ENCODE results near the gene CCDC33.

The CCDC33 gene

DNA sequence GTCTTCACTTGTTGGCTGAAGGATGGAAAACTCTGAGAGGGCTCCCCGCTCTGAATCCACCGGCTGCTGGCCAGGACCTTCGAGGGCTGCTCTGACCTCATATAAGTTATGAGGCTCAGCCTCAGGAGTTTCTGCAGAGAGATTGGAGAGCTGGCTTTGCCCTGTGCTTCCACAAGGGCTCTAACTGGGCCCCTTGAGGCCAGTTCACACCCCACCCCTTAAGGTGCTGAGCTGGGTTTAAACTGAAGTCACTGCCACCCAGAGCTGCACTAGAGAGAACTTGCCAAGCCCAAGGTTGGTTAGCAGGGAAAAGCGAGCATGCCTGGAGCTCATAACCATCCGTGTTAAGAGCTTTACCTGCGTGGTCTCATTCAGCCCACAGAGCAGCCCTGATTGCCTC lies 2.8 kb upstream of the CCDC33 start:
- DNase-seq = no peak

DNA sequence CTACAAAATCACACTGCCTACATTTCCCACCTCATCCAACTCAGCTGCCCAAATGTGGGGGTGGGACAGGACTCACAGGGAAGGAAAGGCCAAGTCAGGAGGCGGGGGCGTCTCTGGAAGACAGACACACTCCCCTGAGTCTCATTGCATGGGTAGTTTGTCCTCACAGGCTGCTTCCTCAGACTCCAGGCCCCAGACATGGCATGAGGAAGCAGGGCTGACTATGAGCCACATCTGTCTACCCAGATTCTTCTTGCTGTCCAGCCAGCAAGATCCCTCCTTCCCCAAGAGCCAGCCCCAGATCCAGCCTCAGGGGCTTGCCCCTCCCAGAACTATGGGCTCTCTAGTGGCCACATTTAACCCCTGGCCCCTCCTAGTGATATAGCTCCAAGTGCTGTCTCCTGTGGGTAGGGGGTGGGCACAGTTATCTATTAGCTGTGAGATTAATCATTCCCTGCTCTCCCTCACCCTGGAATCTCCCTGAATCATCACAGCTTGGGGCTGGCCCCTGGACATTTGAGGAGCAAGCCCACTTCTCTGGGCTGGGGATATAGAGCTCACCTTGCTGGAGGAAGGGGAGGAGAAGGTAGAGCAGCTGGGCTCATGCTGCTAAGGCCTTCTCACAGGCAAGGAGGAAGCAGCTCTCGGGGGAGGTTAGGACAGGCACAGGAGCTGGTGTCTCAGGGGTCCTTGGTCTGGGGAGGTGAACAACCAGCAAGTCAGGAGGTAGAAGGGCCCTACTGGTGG lies 2.1 kb upstream of the CCDC33 start:
- no peak for DNase-seq

DNA sequence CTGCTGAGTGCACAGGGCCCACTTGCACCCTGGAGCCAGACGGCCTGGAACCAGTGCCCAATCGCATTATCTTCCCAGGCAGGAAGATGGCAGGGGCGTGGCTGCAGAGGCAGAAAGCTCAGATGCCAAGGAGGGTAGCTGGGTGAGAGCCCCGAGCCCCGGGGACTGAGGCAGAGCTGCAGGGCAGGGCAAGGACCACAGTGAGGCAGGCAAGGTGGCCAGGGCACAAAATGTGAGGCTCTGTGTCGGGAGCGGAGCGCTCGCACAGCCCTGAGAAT lies 1.6 kb upstream of the CCDC33 start:
- DNase-seq = no peak

DNA sequence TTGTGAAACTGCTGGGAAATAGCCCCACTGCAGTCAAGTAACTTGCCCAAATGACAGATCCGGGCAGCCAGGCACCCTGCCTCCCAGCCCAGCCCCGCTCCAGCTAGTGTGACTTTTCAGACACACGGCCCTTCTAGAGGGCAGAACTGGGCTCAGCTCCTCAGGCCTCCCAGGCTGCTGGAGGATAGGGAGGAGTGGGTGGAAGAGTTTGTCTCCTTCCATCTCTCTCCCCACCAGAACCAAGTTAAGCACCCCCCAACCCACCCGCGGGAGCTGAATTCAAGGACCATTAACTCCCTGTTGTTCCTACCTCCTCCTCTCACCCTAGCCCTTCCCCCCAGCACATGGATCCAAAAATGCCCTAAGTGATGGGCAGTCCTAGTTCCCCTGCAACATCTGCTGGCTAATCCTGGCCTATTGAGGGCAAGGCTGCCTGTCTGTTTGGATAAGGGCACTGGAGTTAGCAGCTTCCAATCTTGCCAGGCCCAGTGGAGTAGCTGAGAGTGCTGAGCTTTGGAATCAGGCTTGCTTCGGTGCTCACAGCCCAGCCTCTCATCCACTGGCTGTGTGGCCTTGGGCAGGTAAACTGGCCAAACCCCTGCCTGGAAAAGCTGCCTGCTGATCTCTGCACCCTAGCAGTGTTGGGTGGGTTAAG lies 3.1 kb downstream of the CCDC33 start:
- DNase-seq = no peak

DNA sequence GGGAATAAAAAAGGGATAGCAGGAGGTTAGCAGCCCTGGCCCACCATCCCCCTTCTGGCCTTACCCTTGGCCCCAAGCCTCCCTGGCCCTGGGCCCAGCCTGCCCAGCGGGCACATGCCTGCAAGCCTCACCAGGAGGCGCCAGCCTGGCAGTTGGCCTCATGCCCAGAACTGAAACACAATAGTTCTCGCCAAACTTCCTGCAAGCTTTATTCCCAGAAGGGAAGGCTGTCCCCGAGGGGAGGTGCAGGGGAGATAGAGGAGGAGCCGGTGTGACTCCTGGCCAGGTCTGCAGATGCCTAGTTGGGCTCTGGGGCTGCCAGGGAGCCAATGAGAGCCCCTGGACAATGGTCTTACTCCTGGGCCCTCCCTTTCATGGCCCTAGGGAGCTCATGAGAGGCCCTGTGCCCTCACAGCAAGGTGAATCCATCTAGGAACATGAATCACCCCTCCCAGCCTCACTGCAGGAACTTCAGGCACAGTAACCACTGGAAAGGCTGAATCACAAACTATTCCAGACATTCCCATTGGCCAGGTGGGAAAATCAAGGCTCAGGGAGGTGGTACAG lies 4.0 kb downstream of the CCDC33 start:
- DNase-seq = peak; percentile 80

DNA sequence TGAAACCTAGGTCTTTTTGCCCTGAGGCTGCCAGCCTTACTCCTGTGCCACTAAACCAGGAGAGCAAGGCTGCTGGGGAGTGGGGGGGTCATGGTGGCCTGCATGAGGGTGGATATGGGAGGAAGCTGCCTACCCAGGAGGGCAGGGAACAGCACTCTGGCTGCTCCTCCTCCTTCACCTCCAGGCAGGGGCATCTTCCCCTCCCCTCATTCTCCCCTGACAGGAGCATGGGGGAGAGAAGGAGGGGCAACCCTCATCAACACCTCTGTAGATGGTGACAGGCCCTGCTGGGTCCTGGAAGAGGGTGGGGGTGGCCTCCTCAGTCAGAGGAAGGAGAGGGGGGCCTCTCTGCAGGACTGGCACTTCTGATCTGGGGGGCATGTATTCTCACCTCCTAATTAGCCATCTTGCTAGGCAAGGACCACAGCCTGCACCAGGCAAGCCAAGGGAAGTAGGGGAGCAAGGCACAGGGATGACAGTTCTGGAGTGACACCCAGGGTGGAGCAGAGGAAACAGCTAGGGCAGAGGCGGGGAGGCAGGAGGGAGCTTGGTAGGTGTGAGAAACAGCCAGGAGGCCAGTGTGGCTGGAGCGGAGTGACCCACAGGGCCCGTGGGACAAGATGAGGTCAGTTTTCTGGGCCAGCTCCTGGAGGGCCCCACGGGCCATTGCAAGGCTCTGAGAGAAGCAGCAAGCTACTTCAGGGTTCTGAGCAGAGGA lies 4.9 kb downstream of the CCDC33 start:
- DNase-seq = no peak

DNA sequence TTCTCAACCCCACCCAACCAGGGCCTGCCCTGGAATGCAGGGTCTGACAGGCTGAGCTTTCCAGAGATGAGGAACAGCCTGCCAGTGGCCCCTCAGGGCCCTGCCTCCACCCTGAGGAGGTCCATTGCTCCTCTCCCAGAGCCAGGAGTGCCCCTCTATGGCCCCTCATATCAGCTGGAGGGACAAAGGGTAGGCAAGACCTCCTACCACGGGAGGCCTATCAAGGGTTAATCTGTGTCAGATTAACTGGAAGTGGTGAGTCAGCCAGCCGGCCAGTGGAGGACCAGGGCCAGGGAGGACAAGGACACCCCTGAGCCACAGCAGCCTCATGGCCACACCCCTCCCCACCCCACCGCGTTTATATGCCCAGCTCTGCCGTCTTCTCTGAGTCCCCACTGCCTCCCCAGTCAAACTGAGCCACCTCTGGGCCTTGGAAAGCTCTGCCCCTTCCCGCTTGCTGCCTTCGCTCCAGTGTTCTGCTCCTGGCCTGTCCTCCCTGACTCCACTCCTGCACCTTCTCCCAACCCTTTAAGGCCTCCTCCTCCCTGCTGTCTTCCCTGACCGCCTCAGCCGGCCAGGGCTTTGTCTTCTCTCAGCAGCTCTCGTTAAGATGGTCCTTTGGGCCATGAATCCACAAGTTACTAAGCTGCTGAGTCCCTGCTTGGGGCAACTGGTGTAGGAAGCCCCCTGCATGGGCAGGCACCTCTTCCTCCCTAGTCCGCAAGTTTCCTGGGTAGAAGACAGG lies 6.5 kb downstream of the CCDC33 start:
- DNase-seq = no peak

DNA sequence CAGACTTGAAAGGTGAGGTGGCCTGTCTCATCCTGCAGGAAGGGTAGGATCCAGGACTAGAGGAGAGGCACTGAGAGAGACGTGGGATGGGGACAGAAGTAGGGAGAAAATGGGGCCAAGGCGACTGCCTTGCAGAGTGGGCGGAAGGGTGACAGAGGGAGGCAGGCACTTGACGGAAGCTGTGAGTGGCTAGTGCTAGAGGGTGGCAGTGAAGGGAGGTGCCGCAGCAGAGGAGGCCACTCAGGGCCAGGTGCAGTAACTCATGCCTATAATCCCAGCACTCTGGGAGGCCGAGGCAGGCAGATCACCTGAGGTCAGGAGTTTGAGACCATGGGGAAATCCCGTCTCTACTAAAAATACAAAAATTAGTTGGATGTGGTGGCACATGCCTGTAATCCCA lies 7.3 kb downstream of the CCDC33 start:
- DNase-seq = no peak

DNA sequence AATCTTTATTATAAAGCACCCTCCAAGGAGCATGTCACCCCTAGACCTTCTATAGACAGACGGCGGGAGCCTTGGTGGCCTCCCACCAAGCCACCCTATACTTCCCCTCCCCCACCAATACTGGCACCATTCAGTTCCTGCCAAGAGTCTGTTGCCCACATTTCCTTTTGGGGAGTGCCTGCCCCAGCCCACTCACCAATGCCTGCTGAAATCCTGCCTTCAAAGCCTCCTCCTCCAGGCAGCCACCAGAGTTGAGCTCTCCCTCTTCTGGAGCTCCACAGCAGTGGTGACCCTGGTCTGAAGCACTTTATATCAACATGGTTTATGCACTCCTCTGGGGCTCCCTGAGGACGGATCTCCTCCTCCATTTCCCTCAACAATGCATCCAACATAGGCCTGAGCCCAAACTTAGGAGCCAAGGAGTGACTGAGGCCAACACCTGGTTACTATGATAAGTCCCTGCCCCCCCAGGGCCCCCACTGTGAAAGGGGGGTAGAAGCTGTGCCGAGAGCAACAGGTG lies 8.8 kb downstream of the CCDC33 start:
- no peak for DNase-seq

DNA sequence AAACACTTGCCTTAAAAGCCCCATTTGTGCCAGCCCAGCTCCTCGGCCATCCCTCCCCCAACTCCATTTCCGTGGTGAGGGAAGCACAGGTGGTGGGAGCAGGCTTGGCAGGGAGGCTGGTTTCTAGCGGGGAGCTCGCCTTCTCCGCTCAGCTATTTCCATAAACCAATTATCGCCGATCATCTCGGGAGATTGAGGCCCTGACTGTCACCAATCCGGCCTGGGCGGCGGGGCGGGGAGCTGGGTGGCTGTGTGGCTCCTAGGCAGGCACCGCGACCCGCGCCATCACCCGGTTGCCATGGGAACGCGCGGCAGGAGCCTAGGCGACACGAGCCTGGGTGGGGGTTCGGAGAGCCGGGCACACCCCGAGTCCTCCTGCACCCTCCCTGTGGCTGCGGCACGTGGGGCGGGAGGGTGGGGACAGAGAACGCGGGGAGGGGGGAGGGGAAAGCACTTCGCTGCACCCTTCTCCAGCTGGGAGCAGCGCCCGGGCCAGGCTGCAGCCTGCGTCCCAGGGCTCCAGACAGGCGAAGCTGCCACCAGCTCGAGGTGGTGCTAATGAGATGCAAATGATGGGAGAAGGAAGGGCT lies 9.3 kb downstream of the CCDC33 start:
- DNase-seq = no peak

DNA sequence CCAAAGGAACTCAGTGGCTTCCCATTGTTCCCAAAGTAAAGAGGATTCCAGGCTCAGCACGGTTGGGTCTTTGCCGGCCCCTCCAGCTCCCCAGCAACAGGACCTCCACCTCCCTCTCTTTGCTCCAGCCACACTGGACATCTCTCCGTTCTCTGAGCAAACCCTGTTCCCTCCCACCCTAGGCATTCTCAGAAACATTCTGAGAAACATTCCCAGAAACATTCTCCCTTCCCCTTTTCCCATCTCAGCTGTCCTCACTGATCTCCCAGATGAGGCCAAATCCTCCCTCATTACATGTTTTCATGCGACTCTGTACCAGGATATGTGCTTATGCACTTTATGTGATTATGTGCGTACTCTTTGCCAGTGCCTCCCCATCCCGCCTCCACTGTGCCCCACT lies 14.1 kb downstream of the CCDC33 start:
- DNase-seq = no peak

DNA sequence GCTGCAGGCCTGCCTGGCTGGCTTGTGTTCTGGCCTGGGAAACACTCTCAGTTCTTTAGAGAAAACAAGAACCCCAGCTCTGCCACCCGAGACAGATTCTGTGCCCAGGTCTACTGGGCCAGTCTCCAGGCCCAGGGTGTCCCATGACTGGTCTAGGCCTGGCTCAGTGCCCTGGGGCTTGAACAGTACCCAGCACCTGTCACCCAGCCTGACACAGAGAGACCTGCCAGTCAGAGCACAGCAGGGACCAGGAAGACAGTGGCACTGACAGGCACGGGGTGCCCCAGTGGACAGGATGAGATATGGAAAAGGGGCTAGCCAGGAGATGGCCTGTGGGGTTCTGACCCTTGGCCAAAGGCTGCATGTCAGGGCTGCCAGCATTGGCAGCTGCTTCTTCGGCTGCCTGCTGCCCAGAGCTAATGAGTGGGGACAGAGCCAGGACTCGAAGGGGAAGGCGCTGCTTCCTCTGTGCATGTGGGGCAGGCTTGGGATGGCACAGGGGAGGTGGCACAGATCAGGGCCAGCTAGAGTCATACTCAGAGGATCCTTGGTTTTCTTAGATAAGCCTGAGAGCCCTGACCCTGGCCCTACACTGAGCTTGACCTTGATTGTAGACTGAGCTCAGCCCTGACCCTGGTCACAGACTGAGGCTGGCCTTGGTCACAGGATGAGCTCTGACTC lies 15.1 kb downstream of the CCDC33 start:
- DNase-seq = peak; percentile 71

DNA sequence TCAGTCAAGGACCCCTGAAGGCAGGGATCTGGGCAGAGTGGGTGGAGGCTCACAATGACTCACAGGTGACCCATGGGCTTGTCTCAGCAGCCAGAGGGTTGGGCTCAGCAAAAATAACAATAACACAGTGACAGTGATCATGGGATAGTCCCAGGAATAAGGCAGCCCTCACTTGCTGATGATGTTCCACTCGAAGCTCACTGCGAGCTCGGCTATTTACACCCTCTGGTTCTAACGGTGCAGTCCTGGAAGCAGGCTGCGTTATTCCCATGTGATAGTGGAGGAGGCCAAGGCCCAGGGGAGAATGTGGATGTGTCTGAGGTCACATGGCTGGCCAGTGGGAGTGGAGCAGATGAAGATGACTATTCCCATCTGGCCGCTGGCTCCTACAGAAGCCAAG lies 16.2 kb downstream of the CCDC33 start:
- no peak for DNase-seq

DNA sequence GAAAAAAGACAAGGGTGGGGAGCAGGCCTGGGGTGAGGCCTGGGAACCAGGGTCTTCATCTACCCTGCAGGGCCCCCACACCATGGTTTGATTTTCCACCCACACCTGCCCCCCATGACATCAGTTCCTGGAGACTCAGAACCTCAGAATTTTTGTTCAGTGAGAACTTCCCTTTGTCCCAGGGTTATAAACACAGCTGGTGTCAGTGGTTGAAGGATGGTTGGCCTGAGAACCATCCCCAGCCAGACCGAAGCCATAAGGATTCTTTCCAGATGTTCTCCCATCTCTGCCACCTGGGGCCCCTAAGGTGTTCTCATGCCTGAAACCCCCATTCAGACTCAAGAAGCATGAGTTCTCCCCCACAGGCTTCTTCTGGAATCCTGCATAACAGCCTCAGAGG lies 16.6 kb downstream of the CCDC33 start:
- DNase-seq = no peak

DNA sequence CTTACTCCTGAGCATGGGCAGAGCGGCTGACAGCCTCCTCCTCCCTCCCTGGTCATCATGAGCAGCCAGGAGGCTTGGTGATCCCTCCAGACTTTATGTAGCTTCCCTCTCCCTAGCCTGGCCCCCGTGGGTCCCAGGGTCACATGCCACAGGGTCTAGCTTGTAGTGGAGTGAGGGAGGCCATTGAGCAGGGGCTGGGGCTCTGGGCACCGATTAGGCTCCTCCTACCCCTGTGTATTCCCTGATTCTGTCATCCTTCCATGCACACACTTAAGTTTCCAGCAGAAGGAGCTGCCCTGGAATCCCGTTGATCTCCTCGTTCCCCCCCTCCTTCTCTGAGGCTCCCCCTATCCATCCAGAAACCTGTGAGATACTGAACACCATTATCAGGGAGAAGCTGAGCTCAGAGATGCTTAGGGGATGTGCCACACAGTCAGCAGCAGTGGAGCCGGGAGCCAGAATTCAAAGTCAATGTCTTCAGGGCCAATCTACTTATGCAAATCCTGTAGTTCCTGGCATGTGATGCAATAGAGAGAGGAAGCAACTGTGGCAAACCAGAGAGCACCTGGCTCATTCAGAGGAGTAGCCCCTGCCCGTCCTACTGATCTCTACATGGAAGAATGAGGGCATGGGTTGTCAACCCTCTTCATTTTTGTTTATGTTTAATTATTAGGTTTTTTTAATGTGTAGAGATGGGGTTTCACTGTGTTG lies 17.2 kb downstream of the CCDC33 start:
- DNase-seq = no peak

DNA sequence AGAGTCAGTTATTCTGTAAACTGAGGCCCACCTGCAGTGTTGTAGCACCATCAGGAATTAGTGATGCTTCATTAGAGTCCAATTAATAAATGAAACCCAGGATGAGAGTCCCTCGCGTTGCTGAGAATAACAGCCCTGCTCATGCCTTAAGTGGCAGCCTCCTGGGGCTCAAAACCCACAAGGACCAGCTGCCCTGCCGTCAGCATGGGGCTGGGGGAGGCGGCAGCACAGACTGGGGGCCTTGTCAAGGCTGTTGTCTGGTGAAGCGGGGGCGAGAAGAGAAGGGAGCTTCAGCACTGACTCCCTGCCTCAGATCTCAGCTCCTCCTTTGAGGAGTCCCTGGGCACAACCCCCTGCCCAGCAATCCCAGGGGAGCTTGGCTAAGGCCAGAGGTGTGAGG lies 21.0 kb downstream of the CCDC33 start:
- no peak for DNase-seq

DNA sequence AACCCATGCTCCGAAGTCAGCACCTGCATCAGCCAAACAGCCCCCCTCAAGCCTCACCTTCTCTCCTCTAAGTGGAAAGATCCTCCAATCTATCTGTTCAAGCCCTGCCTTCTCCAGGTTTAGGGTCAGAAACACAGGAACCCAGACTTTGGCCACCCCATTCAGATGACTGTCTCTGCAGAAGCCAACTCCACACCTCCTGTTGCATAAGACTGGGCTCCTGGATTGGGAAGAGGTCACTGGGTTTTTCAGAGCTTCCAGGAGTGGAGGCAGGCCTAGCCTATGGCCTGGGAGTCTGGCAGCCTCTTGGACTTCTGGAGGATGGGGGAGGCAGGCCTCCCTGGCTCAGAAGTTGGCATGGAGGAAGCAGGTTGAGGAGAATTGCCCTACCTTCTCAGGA lies 21.5 kb downstream of the CCDC33 start:
- DNase-seq = no peak

DNA sequence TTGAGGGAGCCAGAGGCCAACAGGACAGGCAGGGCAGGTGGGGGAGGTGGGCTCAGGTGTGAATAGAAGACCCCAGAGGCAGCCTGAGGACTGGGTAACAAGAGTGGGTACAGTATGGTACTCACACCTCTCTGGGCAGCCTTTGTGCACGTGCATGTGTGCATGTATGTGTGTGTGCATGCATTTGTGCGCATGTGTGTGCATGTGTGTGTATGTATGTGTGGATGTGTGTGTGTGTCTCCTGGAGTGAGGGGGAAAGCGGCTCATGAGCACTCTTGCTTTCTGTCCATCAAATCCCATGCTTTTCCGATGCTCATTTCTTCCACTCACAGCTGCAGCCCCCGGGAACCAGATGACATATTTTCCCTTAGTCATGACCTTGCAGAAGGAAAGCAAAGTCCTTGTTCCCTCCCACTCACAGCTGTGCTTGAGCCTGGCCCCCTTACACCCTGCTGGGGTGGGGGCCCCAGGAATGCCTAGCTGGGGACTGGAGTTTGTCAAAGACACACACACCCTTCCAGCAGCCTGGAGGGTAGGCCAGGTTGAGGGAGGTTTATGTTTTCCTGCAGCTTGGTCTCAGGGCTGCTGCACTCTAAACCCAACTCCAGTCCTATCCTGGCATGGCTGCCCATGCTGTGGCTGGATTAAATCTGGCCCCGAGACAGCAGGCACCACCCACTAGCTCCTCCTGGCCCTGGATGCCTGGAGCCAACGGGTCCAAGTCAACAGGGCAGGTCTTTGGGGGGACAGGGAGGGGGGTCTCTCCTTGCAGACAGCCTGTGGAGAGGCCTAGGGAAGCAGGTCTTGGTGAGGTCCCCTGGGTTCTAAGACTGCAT lies 22.5 kb downstream of the CCDC33 start:
- DNase-seq = peak; percentile 81

DNA sequence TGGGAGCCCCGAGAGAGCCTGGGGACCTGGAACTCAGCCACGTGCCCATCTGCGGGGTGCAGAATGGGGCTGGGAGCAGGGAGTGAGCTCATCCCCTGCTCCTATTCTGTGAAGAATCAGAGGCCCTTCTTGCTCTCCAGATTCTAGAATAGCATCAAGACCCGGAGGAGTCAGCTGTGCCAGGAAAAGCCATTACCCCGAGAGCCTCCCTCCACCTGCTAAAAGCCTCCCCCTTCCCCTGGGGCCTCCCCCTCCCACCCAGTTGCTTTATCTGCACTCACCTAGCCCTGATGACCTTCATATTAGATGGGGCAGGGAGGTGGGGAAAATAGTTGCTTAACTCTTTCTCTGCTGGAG lies 23.1 kb downstream of the CCDC33 start:
- peak; percentile 39 for DNase-seq

DNA sequence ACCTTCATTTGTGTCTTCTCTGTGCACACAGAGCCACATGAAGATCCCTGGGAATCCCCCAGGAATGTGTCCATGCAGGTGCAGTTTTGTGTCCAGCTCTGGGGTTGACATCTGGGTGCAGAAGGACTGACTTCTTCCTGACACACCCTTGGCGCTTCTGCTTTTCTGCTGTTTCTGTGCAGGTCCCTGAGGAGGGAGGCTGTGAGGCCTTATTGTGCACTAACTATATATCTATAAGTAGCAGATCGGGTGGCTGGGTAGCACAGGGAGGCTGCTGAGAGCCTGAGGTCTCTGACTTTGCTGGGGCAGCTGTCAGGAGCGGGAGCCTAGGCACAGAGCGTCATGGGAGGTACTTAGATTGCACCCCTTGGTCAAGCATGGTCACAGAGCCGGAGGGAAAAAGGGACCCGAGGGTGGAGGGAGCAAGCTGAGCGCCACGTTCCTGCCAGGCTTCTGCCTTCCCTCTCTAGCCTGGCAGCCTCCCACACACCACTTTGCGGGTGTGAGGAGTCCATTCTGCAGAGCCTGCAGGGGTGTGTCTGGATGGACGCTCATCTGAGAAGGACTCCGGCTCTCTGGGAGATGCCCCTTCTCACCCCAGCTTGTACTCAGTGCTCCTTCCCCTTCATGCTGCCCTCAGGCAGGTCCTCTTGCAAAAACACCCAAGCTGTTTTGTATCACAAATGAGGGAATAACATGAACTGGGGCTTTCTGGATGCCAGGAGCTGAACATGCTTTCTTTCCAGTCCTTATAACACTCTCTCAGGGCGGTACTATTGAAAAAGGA lies 23.9 kb downstream of the CCDC33 start:
- DNase-seq = no peak

Measured in right hindlimb (tissue), 1 donor.